ENCODE measurements around the gene ADIPOR2.
"Not testable (repeated sequence)": the region's sequence is repeated elsewhere in the genome, so short reads cannot be mapped to it uniquely, and the experiment has no call there.

Gene ADIPOR2

GRCh38 chr12:1816730-1817348 is 126.0 kb downstream of the ADIPOR2 start:
- no peak for FAIRE-seq

- FAIRE-seq, result not testable (repeated sequence)
These were observed 127.1 kb downstream of the ADIPOR2 start for GRCh38 chr12:1817928-1818327.

GRCh38 chr12:1819050-1819449 is 128.2 kb downstream of the ADIPOR2 start:
- no peak for FAIRE-seq

- no peak for FAIRE-seq
These were observed 128.7 kb downstream of the ADIPOR2 start for GRCh38 chr12:1819571-1819970.

GRCh38 chr12:1820191-1820895 is 129.5 kb downstream of the ADIPOR2 start, which contains the start of gene LRTM2:
TSS of gene LRTM2 (plus strand) at chr12:1820565. CDS start at chr12:1828149, 7,584 bp downstream.
- FAIRE-seq, result no peak

- FAIRE-seq, result no peak
These were observed 130.0 kb downstream of the ADIPOR2 start for GRCh38 chr12:1820896-1821291.

- FAIRE-seq, result no peak
These were observed 130.9 kb downstream of the ADIPOR2 start for GRCh38 chr12:1821805-1822204.

GRCh38 chr12:1822699-1823098 is 131.8 kb downstream of the ADIPOR2 start:
- no peak for FAIRE-seq

GRCh38 chr12:1823237-1823636 is 132.4 kb downstream of the ADIPOR2 start:
- FAIRE-seq, result no peak

- FAIRE-seq, result no peak
These were observed 134.7 kb downstream of the ADIPOR2 start for GRCh38 chr12:1825382-1826102.

GRCh38 chr12:1826401-1826800 is 135.5 kb downstream of the ADIPOR2 start:
- no peak for FAIRE-seq

- no peak for FAIRE-seq
These were observed 136.2 kb downstream of the ADIPOR2 start for GRCh38 chr12:1826867-1827705.

- FAIRE-seq, result no peak
These were observed 137.2 kb downstream of the ADIPOR2 start for GRCh38 chr12:1827826-1828805.

- FAIRE-seq, result no peak
These were observed 138.0 kb downstream of the ADIPOR2 start for GRCh38 chr12:1828856-1829255.

GRCh38 chr12:1829306-1829900 is 138.5 kb downstream of the ADIPOR2 start:
- FAIRE-seq, result no peak

GRCh38 chr12:1830401-1830845 is 139.6 kb downstream of the ADIPOR2 start:
- FAIRE-seq, result no peak

- no peak for FAIRE-seq
These were observed 140.4 kb downstream of the ADIPOR2 start for GRCh38 chr12:1830981-1831963.

- no peak for FAIRE-seq
These were observed 142.1 kb downstream of the ADIPOR2 start for GRCh38 chr12:1832801-1833595.

GRCh38 chr12:1833596-1834028 is 142.7 kb downstream of the ADIPOR2 start:
- no peak for FAIRE-seq
